Measurements from ENCODE around the gene WRNIP1.

DNA sequence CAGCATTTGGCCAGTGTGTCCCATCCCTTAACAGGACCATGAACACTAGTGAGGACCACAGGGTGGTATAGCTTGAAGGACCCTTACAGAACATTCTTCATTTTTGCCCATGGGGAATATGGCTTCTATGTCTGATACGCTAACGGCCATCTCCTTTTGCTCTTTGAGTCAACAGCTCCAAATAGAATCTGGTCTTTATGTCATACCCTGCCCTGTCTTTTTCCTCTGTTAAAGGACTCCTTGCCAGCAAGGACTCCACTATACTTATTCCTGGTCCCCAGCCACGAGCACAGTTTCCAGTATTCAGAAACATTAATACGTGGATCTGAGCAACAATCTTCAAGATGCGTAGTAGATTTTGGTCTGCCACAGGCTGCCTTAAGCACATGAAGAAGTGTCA, 53.9 kb downstream of the WRNIP1 start:
- no peak for TF ChIP-seq CTCF (IDR thresholded peaks at IDR 0.05)
- no peak for TF ChIP-seq POLR2AphosphoS5 (IDR thresholded peaks at IDR 0.05; ENCODE audit: insufficient read depth in 1 of 2, low read depth in 1 of 2)
